ENCODE data around the gene NLK.
"Not testable (repeated sequence)": the region's sequence is repeated elsewhere in the genome, so short reads cannot be mapped to it uniquely, and the experiment has no call there.

The NLK gene

DNA sequence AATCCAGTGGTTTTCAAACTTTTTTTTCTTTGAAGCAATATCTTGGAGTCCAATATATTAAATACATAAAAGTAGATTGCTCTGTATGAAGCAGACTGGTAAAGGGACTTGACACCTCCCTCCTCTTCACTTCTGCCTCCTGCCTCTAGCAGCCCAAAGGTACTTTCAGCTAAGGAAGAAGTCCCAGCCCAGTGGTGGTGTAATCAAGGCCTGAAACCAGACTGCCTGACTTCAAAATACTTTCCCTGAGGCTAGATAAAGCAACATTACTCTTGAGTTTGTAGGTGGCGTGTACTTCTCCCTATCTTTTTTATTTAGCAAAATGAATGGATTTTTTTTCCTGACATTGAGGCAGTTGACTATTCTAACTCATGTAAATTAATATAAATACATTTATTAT, 154.2 kb downstream of the NLK start:
- no peak for DNase-seq (ENCODE audit: low read depth in 2 of 2)

DNA sequence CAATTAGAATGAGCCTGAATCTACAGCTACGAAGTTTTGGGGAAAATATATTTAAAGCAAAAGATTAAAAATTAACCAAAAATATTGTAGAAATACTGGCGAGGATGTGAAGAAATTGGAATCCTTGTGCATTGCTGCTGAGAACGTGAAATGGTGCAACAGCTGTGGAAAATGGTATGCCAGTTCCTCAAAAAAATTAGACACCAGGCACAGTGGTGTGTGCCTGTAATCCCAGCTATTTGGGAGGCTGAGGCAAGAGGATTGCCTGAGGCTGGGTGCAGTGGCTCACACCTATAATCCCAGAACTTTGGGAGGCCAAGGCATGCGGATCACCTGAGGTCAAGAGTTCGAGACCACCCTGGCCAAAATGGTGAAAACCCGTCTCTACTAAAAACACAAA, 156.6 kb downstream of the NLK start:
- DNase-seq (ENCODE audit: low read depth in 2 of 2): no peak

DNA sequence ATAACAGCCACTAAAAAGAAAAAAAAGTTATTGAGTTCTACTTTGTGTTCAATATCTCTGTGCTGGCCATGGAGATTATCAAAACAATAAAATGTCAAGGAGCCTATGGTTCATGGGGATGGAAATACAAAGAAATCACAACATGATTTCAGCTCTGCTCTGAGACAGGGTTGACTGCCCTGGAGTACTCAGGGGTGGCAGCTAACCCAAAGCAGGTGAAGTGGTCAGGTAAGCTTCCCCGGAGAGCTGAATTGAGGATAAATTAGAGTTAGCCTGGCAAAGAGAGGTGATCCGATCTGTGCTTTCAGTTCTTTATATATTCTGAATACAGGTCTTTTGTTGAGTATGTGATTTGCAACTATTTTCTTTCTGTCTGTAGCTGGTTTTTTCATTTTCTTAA, 157.3 kb downstream of the NLK start:
- DNase-seq (ENCODE audit: low read depth in 2 of 2): no peak

DNA sequence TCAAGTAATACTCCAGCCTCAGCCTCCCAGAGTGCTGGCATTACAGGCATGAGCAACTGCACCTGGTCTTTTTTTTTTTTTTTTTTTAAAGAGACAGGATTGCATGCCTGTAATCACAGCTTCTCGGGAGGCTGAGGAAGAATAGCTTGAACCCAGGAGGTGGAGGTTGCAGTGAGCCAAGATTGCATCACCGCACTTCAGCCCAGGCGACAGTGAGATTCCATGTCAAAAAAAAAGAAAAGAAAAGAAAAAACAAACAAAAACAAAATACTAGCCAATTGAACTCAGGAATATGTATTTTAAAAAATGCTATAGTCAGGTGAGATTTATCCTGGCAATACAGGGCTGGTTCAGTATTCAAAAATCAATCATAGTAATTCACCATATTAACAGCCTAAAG, 158.8 kb downstream of the NLK start:
- no peak for DNase-seq (ENCODE audit: low read depth in 2 of 2)

DNA sequence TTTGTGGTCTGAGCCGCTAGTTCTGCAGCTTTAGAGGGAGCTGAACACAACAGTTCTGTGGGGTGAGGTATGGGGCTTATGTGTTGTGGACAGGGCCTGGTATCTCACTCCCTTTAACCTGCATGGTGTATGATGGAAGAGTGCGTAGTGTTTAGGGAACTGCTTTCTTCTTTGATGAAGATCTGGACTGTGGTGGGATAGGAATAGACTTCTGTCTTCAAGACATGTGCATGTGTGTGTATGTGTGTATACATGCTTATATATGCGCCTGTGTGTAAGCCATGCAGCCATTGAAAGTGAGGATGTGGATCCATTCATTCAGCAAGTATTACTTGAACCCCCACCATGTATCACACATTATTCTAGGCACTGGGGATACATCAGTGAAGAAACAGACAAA, 161.8 kb downstream of the NLK start:
- no peak for DNase-seq (ENCODE audit: low read depth in 2 of 2)

DNA sequence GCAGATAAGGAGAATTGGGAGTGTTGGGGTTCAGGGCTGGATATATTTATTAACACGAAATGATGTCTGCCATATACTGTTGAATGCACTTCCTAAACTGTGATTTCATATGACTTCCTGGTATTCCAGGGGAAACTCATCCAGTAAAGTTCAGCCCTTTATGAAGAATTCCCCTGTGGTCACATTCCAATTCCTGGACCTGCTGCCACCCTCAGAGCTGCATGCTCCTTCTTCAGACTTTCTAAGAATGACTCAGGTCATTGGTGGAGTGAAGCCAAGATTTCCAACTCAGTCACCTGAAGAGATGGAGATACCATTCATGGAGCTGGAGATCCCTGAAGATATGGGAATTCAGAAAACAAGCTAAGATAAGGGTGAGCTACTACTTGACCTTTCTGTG, 162.3 kb downstream of the NLK start:
- no peak for DNase-seq (ENCODE audit: low read depth in 2 of 2)

DNA sequence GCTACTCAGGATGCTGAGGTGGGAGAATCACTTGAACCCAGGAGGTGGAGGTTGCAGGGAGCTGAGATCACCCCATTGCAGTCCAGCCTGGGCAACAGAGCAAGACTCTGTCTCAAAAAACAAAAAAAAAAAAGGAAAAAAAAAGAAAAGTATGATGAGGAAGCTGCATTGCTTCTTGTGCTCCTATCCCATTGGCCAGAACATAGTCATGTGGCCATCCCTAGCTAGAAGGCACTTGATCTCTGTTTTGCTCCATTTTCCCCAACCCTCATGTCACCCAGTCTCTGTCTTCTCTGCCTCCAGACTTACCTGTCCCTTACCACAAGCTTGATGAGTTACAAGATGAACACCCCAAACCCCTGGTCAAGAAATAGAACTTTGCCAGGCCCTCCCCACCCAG, 163.8 kb downstream of the NLK start:
- no peak for DNase-seq (ENCODE audit: low read depth in 2 of 2)

DNA sequence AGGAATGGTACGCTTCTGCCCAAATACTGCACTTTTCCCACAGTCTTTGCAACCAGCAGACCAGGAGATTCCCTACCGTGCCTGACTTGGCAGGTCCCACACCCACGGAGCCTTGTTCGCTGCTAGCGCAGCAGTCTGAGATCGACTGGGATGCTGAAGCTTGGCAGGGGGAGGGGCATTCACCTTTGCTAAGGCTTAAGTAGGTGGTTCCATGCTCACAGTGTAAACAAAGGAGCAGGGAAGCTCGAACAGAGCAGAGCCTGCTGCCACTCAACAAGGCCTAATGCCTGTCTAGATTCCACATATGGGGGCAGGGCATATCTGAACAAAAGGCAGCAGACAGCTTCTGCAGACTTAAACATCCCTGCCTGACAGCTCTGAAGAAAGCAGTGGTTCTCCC, 169.3 kb downstream of the NLK start:
- DNase-seq (ENCODE audit: low read depth in 2 of 2): no peak

DNA sequence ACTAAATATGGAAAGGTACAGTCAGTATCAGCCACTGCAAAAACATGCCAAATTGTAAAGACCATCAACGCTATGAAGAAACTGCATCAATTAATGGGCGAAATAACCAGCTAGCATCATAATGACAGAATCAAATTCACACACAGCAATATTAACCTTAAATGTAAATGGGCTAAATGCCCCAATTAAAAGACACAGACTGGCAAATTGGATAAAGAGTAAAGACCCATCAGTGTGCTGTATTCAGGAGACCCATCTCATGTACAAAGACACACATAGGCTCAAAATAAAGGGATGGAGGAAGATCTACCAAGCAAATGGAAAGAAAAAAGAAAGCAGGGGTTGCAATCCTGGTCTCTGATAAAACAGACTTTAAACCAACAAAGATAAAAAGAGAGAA, 171.1 kb downstream of the NLK start:
- DNase-seq (ENCODE audit: low read depth in 2 of 2): not testable (repeated sequence)

DNA sequence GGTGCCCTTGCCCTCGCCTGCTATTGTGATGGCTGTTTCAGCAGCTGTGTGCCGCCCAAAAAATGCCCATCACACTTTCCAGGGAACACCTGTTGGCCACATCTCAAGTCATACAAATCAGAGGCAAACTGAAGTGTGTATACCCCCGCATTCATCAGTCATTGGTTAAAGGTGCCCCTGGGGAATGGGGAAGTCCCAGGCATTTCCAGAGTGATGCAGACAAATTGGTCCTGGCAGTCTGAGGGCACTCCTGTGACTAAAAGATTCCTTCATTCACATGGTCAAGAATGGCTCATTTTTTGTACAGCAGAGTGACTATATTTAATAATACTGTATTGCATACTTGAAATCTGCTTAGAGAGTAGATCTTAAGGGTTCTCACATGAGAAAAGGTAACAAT, 173.6 kb downstream of the NLK start:
- no peak for DNase-seq (ENCODE audit: low read depth in 2 of 2)

DNA sequence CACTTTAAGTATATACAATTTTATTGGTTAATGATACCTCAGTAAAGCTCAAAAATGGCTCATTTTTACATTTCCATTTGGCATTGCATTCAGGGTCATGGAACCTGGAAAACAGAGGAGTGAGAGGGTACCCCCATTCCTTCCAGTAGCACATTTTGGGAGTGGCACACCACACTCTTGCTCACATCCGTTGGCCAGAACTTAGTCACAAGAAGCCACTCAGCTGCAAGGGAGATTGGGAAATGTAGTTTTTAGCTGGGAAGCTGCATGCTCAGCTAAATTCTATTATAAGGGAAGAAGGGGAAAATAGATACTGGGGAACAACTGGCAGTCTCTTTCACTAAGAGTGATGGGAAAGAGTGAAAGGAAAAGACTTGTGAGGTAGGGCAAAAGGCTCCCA, 174.1 kb downstream of the NLK start:
- DNase-seq (ENCODE audit: low read depth in 2 of 2): no peak

DNA sequence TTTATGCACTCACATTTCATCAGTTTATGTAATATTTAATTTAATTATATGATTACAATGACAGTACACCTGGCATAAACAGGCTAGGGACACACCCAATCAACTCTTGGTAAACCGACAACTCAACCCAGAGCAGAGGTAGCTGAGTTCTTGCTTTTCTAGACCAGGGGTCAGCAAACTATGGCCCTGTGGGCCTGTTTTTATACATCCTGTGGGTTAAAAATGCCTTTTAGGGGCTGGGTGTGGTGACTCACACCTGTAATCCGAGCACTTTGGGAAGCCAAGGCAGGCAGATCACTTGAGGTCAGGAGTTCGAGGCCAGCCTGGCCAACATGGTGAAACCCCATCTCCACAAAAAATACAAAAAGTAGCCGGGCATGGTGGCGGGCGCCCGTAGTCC, 177.3 kb downstream of the NLK start:
- DNase-seq (ENCODE audit: low read depth in 2 of 2): no peak

DNA sequence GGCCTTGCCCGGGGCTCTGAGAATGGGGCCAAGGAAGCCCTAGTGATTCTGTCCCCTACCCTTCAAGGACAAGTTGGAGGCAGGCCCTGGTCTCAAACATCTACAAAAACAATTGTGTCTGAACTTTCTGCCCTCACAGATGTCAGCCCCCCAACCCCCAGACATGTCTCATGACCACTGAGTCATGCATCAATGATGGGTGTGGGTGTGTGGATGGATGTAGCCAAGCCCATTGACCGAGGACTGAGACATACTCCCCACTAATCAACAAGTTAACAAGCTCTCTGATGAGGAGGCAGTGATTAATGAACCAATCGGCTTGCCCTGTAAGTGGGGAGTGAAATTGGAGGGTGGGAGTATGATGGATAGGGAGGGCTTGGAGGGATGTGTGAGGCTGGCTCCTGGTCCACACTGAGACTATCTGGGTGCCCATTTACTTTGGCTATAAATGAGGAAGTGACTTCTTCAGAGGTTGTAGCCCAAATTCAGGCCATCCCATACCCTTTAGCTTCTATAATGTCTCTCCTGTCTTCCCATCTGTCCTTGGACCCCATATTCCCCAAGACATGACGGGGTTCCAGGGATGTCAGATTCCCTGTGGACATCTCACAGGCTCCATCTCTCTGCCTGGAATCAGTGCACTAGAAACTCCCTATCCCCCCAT, 179.4 kb downstream of the NLK start:
- DNase-seq (ENCODE audit: low read depth in 2 of 2): no peak

DNA sequence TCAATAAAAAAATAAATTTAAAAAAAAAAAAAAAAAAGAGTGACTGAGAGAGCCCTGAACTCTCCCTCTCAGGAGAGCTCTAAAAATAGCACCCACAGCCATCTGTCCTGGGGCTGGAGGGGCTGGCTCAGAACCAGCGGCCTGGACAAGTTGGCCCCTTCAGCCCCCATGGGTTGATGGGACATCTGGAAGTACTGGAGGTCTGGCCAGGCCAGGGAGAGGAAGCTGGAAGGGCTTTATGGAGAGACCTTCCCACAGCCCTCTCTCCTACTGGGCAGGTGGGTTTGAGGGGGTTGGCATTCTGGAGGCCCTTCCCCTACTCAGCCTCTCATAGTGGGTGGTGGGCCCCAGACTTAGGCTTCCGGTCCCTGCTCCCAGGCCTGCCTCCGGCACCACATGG, 182.8 kb downstream of the NLK start:
- no peak for DNase-seq (ENCODE audit: low read depth in 2 of 2)

DNA sequence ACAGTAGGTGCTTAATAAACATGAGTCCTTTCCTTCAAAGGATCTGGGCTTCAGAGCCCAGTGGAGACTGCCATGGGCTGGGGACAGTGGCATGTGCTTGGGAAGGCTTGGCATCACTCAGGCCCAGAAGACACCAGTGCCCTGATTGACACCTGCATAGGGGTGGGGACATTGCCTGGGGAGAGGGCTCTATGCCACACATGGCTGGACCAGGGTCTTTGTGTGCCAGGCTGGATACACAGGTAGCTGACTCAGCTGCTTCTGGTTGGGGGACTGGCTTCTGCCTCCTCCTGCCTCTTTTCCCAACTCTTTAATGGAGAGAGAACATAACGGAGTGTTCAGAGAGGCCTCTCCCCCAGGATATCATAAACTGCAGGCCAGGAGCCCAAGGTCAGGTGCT, 183.4 kb downstream of the NLK start:
- DNase-seq (ENCODE audit: low read depth in 2 of 2): no peak

DNA sequence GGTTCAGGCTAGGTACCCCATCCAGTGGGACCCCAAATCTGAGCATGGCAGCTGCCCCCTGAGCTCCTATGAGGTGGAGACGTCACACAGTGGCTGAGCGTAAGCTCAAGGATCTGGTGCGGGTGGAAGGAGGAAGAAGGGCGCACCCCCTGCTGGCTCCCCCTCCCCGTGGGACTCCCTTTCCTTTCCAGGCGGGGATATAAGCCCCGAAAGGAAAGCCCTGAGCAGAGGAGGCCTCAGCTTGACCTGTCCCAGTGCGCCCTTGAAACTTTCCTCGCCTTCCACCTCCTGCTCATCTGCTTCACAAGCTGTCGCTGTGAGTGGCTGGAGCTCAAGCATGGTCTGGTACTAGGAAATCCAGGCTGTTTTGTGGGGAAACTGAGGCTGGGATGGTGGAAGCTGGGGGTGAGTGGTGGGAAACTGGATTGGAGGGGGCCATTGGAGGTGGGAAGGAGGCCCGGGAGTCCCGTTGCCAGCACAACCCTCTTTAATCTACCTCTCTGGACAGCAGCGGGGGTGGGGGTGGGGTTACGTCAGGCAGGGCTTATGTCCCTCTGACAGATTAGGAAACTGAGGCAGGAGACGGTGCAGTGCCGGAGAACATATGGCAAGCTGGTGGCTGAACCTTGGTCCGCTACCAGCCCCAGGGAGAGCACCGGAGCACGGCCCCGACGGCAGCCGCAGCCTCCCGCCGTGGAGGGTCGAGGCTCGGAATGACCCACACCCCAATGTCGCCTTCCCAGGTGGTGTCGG, 184.3 kb downstream of the NLK start:
- no peak for DNase-seq (ENCODE audit: low read depth in 2 of 2)

DNA sequence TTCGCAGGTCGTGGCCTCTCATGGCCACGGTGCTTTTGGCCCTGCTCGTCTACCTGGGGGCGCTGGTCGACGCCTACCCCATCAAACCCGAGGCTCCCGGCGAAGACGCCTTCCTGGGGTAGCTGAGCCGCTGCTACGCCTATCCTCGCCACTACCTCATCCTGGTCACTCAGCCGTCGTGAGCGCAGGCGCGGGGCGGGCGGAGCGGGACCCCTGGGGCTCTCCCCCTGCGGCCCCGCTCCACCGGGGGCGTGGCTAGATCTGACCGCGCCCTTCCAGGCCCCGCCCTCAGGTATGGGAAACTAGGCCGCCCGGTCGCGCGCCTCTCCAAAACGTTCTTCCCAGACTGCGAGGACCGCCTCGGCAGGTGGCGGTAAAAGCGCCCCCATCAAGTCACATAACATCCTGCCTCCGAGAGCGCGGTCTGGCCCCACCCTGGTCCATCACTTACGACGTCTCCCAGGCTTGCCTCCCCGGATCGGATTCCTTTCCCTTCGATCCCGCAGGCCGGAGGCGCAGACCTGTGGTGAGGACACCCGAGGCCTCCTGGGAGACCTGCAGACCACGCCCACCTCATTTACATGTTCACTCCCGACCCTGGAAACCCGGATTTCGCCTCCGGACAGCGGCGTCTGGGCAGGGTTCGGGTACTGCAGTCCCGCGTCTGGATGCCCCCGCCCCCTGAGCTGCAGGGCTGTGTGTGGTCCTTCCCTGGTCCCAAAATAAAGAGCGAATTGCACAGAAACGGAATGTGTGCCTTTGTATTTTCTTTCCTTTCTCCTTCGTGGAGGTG, 185.0 kb downstream of the NLK start:
- no peak for DNase-seq (ENCODE audit: low read depth in 2 of 2)

DNA sequence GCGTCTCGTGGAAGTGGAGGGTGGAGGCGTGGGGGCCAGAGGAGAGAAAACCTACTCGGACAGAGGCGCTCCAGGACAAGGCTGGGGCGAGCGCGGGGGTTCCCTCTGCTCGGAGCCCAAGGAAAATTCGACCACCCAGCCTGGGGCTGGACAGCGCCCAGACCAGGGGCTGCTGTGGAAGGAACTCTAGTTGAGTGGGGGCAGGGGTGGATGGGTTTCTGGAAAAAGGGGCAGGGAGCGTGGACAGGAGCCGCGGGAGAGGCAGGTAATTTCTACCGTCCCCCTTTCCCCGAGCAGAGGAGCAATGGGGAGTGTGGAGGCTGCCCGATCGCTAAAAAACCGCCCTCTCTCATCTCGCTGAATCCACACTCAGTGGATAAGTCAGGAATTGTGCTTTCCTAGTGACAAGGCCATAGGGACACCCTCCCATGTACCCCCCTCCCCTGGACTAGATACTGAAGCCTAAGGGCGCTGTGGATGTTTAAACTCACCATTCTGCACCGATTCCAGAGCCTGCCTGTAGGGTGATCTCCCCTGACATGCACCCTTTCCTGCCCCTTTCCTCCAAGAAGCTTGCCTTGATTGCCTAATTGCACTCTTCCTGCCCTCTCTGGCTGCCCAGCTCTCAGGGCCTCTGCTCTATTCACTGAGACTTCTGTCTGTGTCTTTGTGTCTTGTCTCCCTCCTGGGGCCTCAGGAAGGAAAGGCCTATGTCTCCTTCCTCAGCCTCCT, 185.8 kb downstream of the NLK start:
- DNase-seq (ENCODE audit: low read depth in 2 of 2): no peak

DNA sequence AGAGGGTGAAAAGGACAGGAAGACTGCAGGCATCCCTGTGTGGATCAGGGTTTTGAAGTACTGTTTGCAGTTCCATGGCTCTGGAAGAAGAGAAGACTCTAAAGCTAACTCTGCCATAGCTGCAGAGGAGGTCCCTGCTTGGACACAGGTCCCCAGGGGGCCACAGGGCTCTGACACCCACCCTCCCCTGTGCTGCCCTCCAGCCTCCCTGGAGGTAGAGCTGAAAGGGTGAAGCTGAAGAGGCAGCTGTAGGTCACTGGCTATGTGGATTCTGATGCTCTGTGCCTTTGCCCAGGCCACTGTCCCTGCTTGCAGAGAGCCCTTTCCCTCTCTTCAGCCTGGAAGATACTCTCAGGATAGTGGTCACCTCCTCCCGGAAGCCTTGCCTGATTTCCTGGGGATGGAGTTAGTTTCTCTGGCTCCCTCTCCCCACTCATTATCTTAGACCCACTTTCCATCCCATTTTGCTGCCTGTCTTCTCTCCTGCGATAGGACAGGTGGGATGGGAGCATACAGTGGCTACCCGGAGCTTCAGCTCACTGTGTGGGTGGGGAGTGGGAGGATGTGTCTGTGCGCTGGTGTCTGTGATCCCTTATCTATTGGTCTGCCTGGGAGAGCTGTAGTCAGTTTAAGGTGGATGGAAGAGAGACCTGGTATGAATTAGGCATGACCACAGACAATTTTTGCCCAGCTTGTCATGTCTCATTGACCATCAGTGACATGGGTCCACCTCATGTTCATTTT, 186.7 kb downstream of the NLK start:
- DNase-seq (ENCODE audit: low read depth in 2 of 2): no peak

DNA sequence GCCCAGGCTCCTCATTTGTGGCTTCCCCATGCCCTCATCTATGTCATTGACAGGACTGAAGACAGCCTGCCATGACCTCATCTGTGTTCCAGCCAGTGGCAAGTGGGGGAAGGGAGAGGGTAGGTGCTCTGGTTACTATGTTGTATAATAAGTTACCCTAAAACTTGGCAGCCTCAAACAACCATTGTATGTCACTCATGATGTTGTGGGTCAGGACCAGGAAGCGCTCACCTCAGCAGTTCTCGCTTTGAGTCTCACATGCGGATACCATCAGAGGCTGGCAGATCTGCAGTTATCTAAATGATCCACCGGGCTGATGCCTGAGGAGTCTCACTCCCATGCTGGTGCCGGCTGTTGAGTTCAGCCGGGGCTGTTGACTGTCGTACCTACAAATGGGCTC, 187.5 kb downstream of the NLK start:
- no peak for DNase-seq (ENCODE audit: low read depth in 2 of 2)

DNA sequence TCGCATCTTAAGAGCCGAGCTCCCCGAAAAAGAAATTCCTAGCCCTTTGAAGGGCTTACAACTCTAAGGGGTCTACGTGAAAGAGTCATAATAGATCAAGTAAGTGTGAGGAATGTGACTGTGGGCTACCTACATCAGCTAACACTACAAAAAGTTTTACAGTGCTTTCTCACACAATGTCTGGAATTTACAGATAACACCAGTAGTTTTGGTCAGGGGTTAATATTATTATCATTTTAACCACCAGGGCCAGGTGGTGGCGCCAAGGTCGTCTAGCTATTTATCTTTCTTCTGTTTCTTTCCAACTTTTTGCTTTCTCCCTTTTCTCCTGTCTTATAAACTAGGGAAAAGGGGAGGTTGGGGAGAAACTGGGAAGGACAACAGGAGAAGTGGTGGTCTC, 188.1 kb downstream of the NLK start:
- not testable (repeated sequence) for DNase-seq (ENCODE audit: low read depth in 2 of 2)

DNA sequence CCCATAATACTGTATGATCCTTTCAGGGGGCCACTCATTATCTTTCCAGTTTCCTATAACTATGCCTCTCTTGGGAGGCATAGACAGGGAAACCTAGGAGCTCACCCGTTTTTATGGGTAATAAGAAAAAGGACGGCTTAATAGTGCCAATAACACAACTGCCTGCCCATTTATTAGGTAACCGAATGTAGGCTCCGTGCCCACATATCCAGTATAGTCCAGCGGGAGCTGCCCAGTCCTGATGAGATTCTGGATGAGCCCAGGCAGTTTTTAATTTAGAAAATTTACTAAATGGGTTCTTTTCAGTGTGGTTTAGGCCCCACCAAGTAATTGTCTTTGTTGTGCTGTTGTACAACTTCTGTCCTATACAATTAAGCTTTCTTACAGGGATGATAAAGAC, 189.1 kb downstream of the NLK start:
- not testable (repeated sequence) for DNase-seq (ENCODE audit: low read depth in 2 of 2)

Measured in fibroblast of skin of left quadriceps (primary cell).